ENCODE measurements around the gene PHLDA2.

Gene PHLDA2

GRCh38 chr11:2928605-2929530 lies at the start of gene PHLDA2:
TSS of gene PHLDA2 (minus strand) at chr11:2929420. CDS start at chr11:2929364, 56 bp downstream.
- Histone ChIP-seq H2AFZ (ENCODE audit: low read depth, low read length) (no peak within 1 kb of the TSS), H3K36me3 (ENCODE audit: insufficient read depth, low read length) (no peaks in the 10 kb centered on the region), H3K4me3 (ENCODE audit: low read length) (peak within 1 kb of the TSS; percentile 13), H3K4me1 (ENCODE audit: insufficient read depth, low read length) (peaks cover 2% of the 10 kb centered on the region), H3K27me3 (ENCODE audit: insufficient read depth, low read length) (peaks cover 64% of the 10 kb centered on the region), H3K9me3 (ENCODE audit: low read length) (peaks cover 4% of the 10 kb centered on the region)

GRCh38 chr11:2977113-2977512 lies 47.9 kb upstream of the PHLDA2 start:
- Histone ChIP-seq H2AFZ (ENCODE audit: low read depth, low read length) (no peak overlapping the region), H3K36me3 (ENCODE audit: insufficient read depth, low read length) (peaks cover 71% of the 10 kb centered on the region), H3K27me3 (ENCODE audit: insufficient read depth, low read length) (no peaks in the 10 kb centered on the region), H3K4me3 (ENCODE audit: low read length) (no peak overlapping the region), H3K9me3 (ENCODE audit: low read length) (no peaks in the 10 kb centered on the region), H3K4me1 (ENCODE audit: insufficient read depth, low read length) (no peaks in the 10 kb centered on the region)

GRCh38 chr11:2976294-2977063 lies 47.3 kb upstream of the PHLDA2 start:
- H3K9me3 ChIP-seq (ENCODE audit: low read length) = no peaks in the 10 kb centered on the region
- H3K36me3 ChIP-seq (ENCODE audit: insufficient read depth, low read length) = peaks cover 77% of the 10 kb centered on the region
- no peak overlapping the region for H3K4me3 ChIP-seq (ENCODE audit: low read length)
- no peaks in the 10 kb centered on the region for H3K27me3 ChIP-seq (ENCODE audit: insufficient read depth, low read length)
- H2AFZ ChIP-seq (ENCODE audit: low read depth, low read length) = no peak overlapping the region
- no peaks in the 10 kb centered on the region for H3K4me1 ChIP-seq (ENCODE audit: insufficient read depth, low read length)

GRCh38 chr11:2975594-2975993 lies 46.4 kb upstream of the PHLDA2 start:
- Histone ChIP-seq H3K27me3 (ENCODE audit: insufficient read depth, low read length) (no peaks in the 10 kb centered on the region), H3K4me1 (ENCODE audit: insufficient read depth, low read length) (no peaks in the 10 kb centered on the region), H3K4me3 (ENCODE audit: low read length) (no peak overlapping the region), H2AFZ (ENCODE audit: low read depth, low read length) (no peak overlapping the region), H3K9me3 (ENCODE audit: low read length) (no peaks in the 10 kb centered on the region), H3K36me3 (ENCODE audit: insufficient read depth, low read length) (peaks cover 84% of the 10 kb centered on the region)

- H3K9me3 ChIP-seq (ENCODE audit: low read length) = no peaks in the 10 kb centered on the region
- peaks cover 97% of the 10 kb centered on the region for H3K36me3 ChIP-seq (ENCODE audit: insufficient read depth, low read length)
- no peak overlapping the region for H3K4me3 ChIP-seq (ENCODE audit: low read length)
- no peaks in the 10 kb centered on the region for H3K4me1 ChIP-seq (ENCODE audit: insufficient read depth, low read length)
- no peaks in the 10 kb centered on the region for H3K27me3 ChIP-seq (ENCODE audit: insufficient read depth, low read length)
- H2AFZ ChIP-seq (ENCODE audit: low read depth, low read length) = no peak overlapping the region
Measured at GRCh38 chr11:2974272-2974671, 45.1 kb upstream of the PHLDA2 start.

GRCh38 chr11:2968341-2968900 lies 39.2 kb upstream of the PHLDA2 start:
- Histone ChIP-seq H3K4me1 (ENCODE audit: insufficient read depth, low read length) (no peaks in the 10 kb centered on the region), H2AFZ (ENCODE audit: low read depth, low read length) (no peak overlapping the region), H3K4me3 (ENCODE audit: low read length) (no peak overlapping the region), H3K9me3 (ENCODE audit: low read length) (peaks cover 1% of the 10 kb centered on the region), H3K27me3 (ENCODE audit: insufficient read depth, low read length) (no peaks in the 10 kb centered on the region), H3K36me3 (ENCODE audit: insufficient read depth, low read length) (peaks cover 93% of the 10 kb centered on the region)

- H3K36me3 ChIP-seq (ENCODE audit: insufficient read depth, low read length) = peaks cover 87% of the 10 kb centered on the region
- H3K4me1 ChIP-seq (ENCODE audit: insufficient read depth, low read length) = no peaks in the 10 kb centered on the region
Measured at GRCh38 chr11:2964782-2965181, 35.6 kb upstream of the PHLDA2 start.

GRCh38 chr11:2963761-2964160 lies 34.5 kb upstream of the PHLDA2 start:
- H3K4me3 ChIP-seq (ENCODE audit: low read length) = no peak overlapping the region
- H3K36me3 ChIP-seq (ENCODE audit: insufficient read depth, low read length) = peaks cover 88% of the 10 kb centered on the region
- H3K4me1 ChIP-seq (ENCODE audit: insufficient read depth, low read length) = no peaks in the 10 kb centered on the region
- H3K9me3 ChIP-seq (ENCODE audit: low read length) = peaks cover 1% of the 10 kb centered on the region
- H2AFZ ChIP-seq (ENCODE audit: low read depth, low read length) = no peak overlapping the region
- H3K27me3 ChIP-seq (ENCODE audit: insufficient read depth, low read length) = no peaks in the 10 kb centered on the region

More at GRCh38 chr11:2964782-2965181, 35.6 kb upstream of the PHLDA2 start:
- Histone ChIP-seq H3K4me3 (ENCODE audit: low read length) (no peak overlapping the region), H3K27me3 (ENCODE audit: insufficient read depth, low read length) (no peaks in the 10 kb centered on the region), H3K9me3 (ENCODE audit: low read length) (peaks cover 1% of the 10 kb centered on the region), H2AFZ (ENCODE audit: low read depth, low read length) (no peak overlapping the region)

- Histone ChIP-seq H3K36me3 (ENCODE audit: insufficient read depth, low read length) (peaks cover 88% of the 10 kb centered on the region), H3K4me1 (ENCODE audit: insufficient read depth, low read length) (no peaks in the 10 kb centered on the region), H3K9me3 (ENCODE audit: low read length) (peaks cover 1% of the 10 kb centered on the region), H3K27me3 (ENCODE audit: insufficient read depth, low read length) (no peaks in the 10 kb centered on the region), H2AFZ (ENCODE audit: low read depth, low read length) (no peak overlapping the region), H3K4me3 (ENCODE audit: low read length) (no peak overlapping the region)
Measured at GRCh38 chr11:2963112-2963754, 34.0 kb upstream of the PHLDA2 start.

GRCh38 chr11:2961080-2961479 lies 31.9 kb upstream of the PHLDA2 start:
- H3K36me3 ChIP-seq (ENCODE audit: insufficient read depth, low read length) = peaks cover 88% of the 10 kb centered on the region
- H2AFZ ChIP-seq (ENCODE audit: low read depth, low read length) = no peak overlapping the region
- H3K4me1 ChIP-seq (ENCODE audit: insufficient read depth, low read length) = no peaks in the 10 kb centered on the region
- H3K27me3 ChIP-seq (ENCODE audit: insufficient read depth, low read length) = no peaks in the 10 kb centered on the region
- H3K9me3 ChIP-seq (ENCODE audit: low read length) = peaks cover 1% of the 10 kb centered on the region
- H3K4me3 ChIP-seq (ENCODE audit: low read length) = no peak overlapping the region

- no peaks in the 10 kb centered on the region for H3K27me3 ChIP-seq (ENCODE audit: insufficient read depth, low read length)
- no peaks in the 10 kb centered on the region for H3K4me1 ChIP-seq (ENCODE audit: insufficient read depth, low read length)
- H2AFZ ChIP-seq (ENCODE audit: low read depth, low read length) = no peak overlapping the region
- H3K36me3 ChIP-seq (ENCODE audit: insufficient read depth, low read length) = peaks cover 89% of the 10 kb centered on the region
- H3K4me3 ChIP-seq (ENCODE audit: low read length) = no peak overlapping the region
- peaks cover 1% of the 10 kb centered on the region for H3K9me3 ChIP-seq (ENCODE audit: low read length)
Measured at GRCh38 chr11:2960139-2960538, 30.9 kb upstream of the PHLDA2 start.

- Histone ChIP-seq H2AFZ (ENCODE audit: low read depth, low read length) (no peak overlapping the region), H3K36me3 (ENCODE audit: insufficient read depth, low read length) (peaks cover 89% of the 10 kb centered on the region), H3K4me1 (ENCODE audit: insufficient read depth, low read length) (no peaks in the 10 kb centered on the region), H3K4me3 (ENCODE audit: low read length) (no peak overlapping the region), H3K27me3 (ENCODE audit: insufficient read depth, low read length) (no peaks in the 10 kb centered on the region), H3K9me3 (ENCODE audit: low read length) (no peaks in the 10 kb centered on the region)
Measured at GRCh38 chr11:2958251-2958650, 29.0 kb upstream of the PHLDA2 start.

Measured in neuron (in vitro differentiated cells).